AG09309 (cell line): ENCODE results near the gene PRXL2A.

Source experiments
- DNase-seq: peaks from one replicate; pipeline ENCODE4 v3.0.0-alpha.2; 2010; ENCODE audit warnings: low read depth
- H3K4me3 ChIP-seq: 2 replicates; pipeline ENCODE4 v1.5.1; 2011; ENCODE audit warnings: mild to moderate bottlenecking, low read depth, low read length, moderate library complexity; ENCODE audit not compliant: control insufficient read depth
- CTCF ChIP-seq: IDR thresholded peaks from 2 replicates; pipeline ENCODE4 v1.5.1; 2011; ENCODE audit warnings: mild to moderate bottlenecking, low read depth, low read length, inconsistent platforms; ENCODE audit not compliant: insufficient read depth, control insufficient read depth; ENCODE audit errors: missing control alignments

PRXL2A gene

GRCh38 chr10:80480852-80481251 lies 72.5 kb downstream of the PRXL2A start:
- H3K4me3 ChIP-seq: no peak overlapping the region
- no peak for DNase-seq
- no peak for TF ChIP-seq CTCF

- no peak overlapping the region for H3K4me3 ChIP-seq
- DNase-seq: no peak
- no peak for TF ChIP-seq CTCF
Observed at GRCh38 chr10:80484243-80484642, 75.9 kb downstream of the PRXL2A start.

GRCh38 chr10:80484676-80485075 lies 76.3 kb downstream of the PRXL2A start:
- no peak for DNase-seq
- TF ChIP-seq CTCF: no peak
- no peak overlapping the region for H3K4me3 ChIP-seq

- DNase-seq: no peak
- no peak for TF ChIP-seq CTCF
- no peak overlapping the region for H3K4me3 ChIP-seq
Observed at GRCh38 chr10:80485076-80485945, 77.0 kb downstream of the PRXL2A start.

GRCh38 chr10:80485946-80486764 lies 77.8 kb downstream of the PRXL2A start:
- no peak for DNase-seq
- TF ChIP-seq CTCF: no peak
- H3K4me3 ChIP-seq: no peak overlapping the region
